ELR (cell line): ENCODE measurements around the gene AADACL3.

Experiments used
- DNase-seq: peaks from one replicate; pipeline ENCODE4 v3.0.0-alpha.2; 2015; ENCODE audit warnings: low read depth

The AADACL3 gene

DNA sequence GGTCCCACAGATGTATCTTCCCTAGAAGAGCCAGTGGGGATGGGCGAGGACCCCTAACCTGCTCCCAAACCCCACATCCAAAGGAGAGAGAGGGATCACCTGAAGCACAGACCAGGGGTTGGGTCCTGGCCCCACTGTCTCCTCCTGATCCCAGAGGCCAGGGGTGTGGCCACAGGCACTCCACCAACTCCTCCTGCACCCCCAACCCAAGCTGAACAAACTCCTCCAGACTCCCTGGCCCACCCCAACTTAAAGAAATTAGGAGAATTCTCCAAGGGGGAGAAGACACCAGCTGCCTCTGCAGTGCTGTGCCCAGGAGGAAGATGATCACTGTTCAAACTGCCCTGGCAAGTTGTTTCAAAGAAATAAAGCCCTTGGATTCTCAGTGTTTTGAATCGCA is 53.1 kb downstream of the AADACL3 start:
- DNase-seq, result no peak

GRCh38 chr1:12769976-12770505 is 54.1 kb downstream of the AADACL3 start:
- no peak for DNase-seq

- no peak for DNase-seq
These were observed 54.7 kb downstream of the AADACL3 start for GRCh38 chr1:12770620-12771019.

- DNase-seq, result no peak
These were observed 55.3 kb downstream of the AADACL3 start for GRCh38 chr1:12771186-12771585.

GRCh38 chr1:12772520-12772919 is 56.6 kb downstream of the AADACL3 start:
- DNase-seq, result no peak

GRCh38 chr1:12773438-12773837 is 57.5 kb downstream of the AADACL3 start, which contains the start of gene PRAMEF12:
TSS of gene PRAMEF12 (plus strand) at chr1:12773738. CDS start at chr1:12774868, 1,130 bp downstream.
- DNase-seq, result no peak

DNA sequence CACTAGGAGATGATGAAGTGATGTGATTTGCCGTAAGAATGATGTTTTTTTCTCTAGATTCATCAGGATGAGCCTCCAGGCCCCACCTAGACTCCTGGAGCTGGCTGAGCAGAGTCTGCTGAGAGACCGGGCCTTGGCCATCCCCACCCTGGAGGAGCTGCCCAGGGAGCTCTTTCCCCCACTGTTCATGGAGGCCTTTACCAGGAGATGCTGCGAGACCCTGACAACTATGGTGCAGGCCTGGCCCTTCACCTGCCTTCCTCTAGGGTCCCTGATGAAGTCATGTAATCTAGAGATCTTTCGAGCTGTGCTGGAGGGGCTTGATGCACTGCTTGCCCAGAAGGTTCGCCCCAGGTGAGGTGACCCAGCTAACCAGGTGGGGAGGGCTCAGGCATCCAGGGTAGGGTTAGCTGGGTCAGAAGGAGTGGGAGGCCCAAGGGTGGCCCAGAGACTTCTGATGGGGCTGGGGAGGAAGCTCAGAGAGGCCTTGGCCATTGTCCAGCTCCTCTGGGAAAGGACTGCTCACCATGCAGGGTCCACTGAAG is 59.0 kb downstream of the AADACL3 start:
- no peak for DNase-seq

GRCh38 chr1:12775443-12775842 is 59.5 kb downstream of the AADACL3 start:
- no peak for DNase-seq

- no peak for DNase-seq
These were observed 61.1 kb downstream of the AADACL3 start for GRCh38 chr1:12776801-12777557.
